ENCODE data around the gene GPX2. TPM values are rescaled to one million over a fixed set of nuclear protein-coding genes. Genes with fewer than 3 reads are reported as not detected.
A peak's percentile ranks its signal among the peaks of the same experiment; 100 is the strongest.

Gene GPX2
- total RNA-seq, 1 experiment from 2014 or later = 4.3 TPM

DNA sequence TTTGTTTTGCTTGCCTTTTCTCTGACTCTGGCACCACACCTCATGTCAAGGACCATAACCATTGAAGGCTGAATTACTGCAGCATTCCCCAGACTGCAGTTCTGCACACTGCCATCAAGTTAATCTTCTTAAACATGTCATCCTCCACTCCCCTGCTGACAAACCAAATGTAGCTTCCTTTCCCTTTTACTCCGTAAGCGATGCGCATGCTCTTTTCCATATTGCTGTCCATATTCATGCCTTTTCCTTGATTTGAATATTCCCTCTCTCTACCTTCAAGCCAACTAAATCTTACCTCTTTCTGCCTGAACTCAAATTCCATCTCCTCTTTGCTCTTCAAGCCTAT, 13.6 kb downstream of the GPX2 start:
- Histone ChIP-seq H3K79me2 (ENCODE audit: low read length) (no peaks in the 10 kb centered on the region), H4K20me1 (ENCODE audit: low read length) (no peaks in the 10 kb centered on the region), H2AFZ (ENCODE audit: low read length) (no peak overlapping the region), H3K36me3 (ENCODE audit: low read depth, low read length) (peaks cover 54% of the 10 kb centered on the region), H3K9ac (ENCODE audit: low read length) (no peak overlapping the region), H3F3A (ENCODE audit: low read length, unreplicated experiment) (no peaks in the 10 kb centered on the region), H3K4me2 (ENCODE audit: low read length) (no peak overlapping the region), H3K9me3 (ENCODE audit: low read length) (no peaks in the 10 kb centered on the region), H3K4me3 (ENCODE audit: low read length) (no peak overlapping the region), H3K27me3 (ENCODE audit: low read length) (no peaks in the 10 kb centered on the region), H3K27ac (ENCODE audit: low read length) (no peak overlapping the region), H3K9me2 (replicated peaks; ENCODE audit: low read length) (no peaks in the 10 kb centered on the region), H3K4me1 (ENCODE audit: insufficient read depth, low read length) (no peaks in the 10 kb centered on the region)
- no peak for DNase-seq
- ChIA-PET CTCF (no interaction called here), POLR2A (ENCODE audit: unreplicated experiment) (no interaction called here)
- no TSS peak for BruUV-seq (replicated peaks)
- no peak for ATAC-seq
- intact Hi-C loops (cut with micrococcal nuclease) = no loop called here
- no peak for TF ChIP-seq EZH2phosphoT487 (IDR thresholded peaks at IDR 0.05; ENCODE audit: borderline replicate concordance, low read length)
- TF ChIP-seq EZH2 (IDR thresholded peaks at IDR 0.05; ENCODE audit: low read length, unreplicated experiment) = no peak
- TF ChIP-seq, protein P1, sequence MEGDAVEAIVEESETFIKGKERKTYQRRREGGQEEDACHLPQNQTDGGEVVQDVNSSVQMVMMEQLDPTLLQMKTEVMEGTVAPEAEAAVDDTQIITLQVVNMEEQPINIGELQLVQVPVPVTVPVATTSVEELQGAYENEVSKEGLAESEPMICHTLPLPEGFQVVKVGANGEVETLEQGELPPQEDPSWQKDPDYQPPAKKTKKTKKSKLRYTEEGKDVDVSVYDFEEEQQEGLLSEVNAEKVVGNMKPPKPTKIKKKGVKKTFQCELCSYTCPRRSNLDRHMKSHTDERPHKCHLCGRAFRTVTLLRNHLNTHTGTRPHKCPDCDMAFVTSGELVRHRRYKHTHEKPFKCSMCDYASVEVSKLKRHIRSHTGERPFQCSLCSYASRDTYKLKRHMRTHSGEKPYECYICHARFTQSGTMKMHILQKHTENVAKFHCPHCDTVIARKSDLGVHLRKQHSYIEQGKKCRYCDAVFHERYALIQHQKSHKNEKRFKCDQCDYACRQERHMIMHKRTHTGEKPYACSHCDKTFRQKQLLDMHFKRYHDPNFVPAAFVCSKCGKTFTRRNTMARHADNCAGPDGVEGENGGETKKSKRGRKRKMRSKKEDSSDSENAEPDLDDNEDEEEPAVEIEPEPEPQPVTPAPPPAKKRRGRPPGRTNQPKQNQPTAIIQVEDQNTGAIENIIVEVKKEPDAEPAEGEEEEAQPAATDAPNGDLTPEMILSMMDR (conservative IDR thresholded peaks at IDR 0.05; ENCODE audit: low read depth, low read length) = no peak

DNA sequence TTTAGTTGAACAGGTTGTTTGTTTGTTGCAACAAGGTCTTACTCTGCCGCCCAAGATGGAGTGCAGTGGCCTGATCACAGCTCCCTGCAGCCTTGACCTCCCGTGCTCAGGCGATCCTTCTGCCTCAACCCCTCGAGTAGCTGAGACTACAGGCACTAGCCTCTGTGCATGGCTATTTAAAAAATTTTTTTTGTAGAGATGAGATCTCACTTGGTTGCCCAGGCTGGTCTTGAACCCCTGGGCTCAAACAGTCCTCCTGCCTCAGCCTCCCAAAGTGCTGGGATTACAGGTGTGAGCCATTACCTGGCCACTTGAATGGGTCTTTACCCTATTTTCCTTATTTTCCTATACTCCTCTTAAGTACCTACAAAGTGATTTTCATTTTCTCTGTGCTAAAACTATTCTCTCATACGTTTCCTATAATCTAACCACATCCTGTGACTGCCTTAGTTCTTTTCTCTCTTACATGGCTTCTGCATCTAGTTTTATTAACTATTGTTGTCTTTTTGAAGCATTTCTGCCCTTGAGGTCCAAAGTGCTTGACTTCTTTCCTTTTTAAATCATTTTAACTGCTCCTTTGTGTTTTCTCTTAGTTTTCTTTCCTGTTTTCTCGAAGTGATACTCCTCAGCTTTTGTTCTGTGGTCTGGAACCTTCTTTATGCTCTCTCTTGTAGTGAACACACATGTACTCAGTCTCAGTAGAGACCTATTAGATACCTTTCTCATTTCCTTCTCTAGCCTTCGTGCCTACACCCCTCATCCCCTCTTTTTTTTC, 14.1 kb downstream of the GPX2 start:
- Histone ChIP-seq H3K27ac (ENCODE audit: low read length) (no peak overlapping the region), H3F3A (ENCODE audit: low read length, unreplicated experiment) (no peaks in the 10 kb centered on the region), H3K27me3 (ENCODE audit: low read length) (no peaks in the 10 kb centered on the region), H4K20me1 (ENCODE audit: low read length) (no peaks in the 10 kb centered on the region), H3K4me2 (ENCODE audit: low read length) (no peak overlapping the region), H3K36me3 (ENCODE audit: low read depth, low read length) (peaks cover 56% of the 10 kb centered on the region), H3K79me2 (ENCODE audit: low read length) (no peaks in the 10 kb centered on the region), H3K4me1 (ENCODE audit: insufficient read depth, low read length) (no peaks in the 10 kb centered on the region), H3K9me3 (ENCODE audit: low read length) (no peaks in the 10 kb centered on the region), H3K9me2 (replicated peaks; ENCODE audit: low read length) (no peaks in the 10 kb centered on the region), H2AFZ (ENCODE audit: low read length) (no peak overlapping the region), H3K4me3 (ENCODE audit: low read length) (no peak overlapping the region), H3K9ac (ENCODE audit: low read length) (no peak overlapping the region)
- intact Hi-C loops (cut with micrococcal nuclease) = no loop called here
- no TSS peak for BruUV-seq (replicated peaks)
- ChIA-PET CTCF (no interaction called here), POLR2A (ENCODE audit: unreplicated experiment) (no interaction called here)
- TF ChIP-seq, protein P1 (conservative IDR thresholded peaks at IDR 0.05; ENCODE audit: low read depth, low read length) = no peak
- no peak for TF ChIP-seq EZH2 (IDR thresholded peaks at IDR 0.05; ENCODE audit: low read length, unreplicated experiment)
- TF ChIP-seq EZH2phosphoT487 (IDR thresholded peaks at IDR 0.05; ENCODE audit: borderline replicate concordance, low read length) = no peak
- DNase-seq (no peak), ATAC-seq (no peak)

- ATAC-seq (no peak), DNase-seq (no peak)
- TSS peak; percentile 3 for BruUV-seq (replicated peaks)
- Histone ChIP-seq H2AFZ (ENCODE audit: low read length) (no peak overlapping the region), H3K4me1 (ENCODE audit: insufficient read depth, low read length) (no peaks in the 10 kb centered on the region), H4K20me1 (ENCODE audit: low read length) (no peaks in the 10 kb centered on the region), H3K4me2 (ENCODE audit: low read length) (no peak overlapping the region), H3K27me3 (ENCODE audit: low read length) (no peaks in the 10 kb centered on the region), H3K9me2 (replicated peaks; ENCODE audit: low read length) (no peaks in the 10 kb centered on the region), H3K79me2 (ENCODE audit: low read length) (peaks cover 4% of the 10 kb centered on the region; the same call in 1 of the 2 replicates), H3F3A (ENCODE audit: low read length, unreplicated experiment) (no peaks in the 10 kb centered on the region), H3K27ac (ENCODE audit: low read length) (no peak overlapping the region), H3K36me3 (ENCODE audit: low read depth, low read length) (peaks cover 45% of the 10 kb centered on the region), H3K4me3 (ENCODE audit: low read length) (no peak overlapping the region), H3K9me3 (ENCODE audit: low read length) (no peaks in the 10 kb centered on the region), H3K9ac (ENCODE audit: low read length) (no peak overlapping the region)
- ChIA-PET POLR2A (ENCODE audit: unreplicated experiment) (interaction anchor here (0.7 kb wide), 1 partner anchor 415 kb away, joined by 16 read pairs; no protein-coding TSS in a partner anchor), CTCF (interaction anchor here (0.6 kb wide), 2 partner anchors 59 to 93 kb away, joined by 3 to 4 read pairs; no protein-coding TSS in a partner anchor)
- intact Hi-C loops (cut with micrococcal nuclease) = no loop called here
- TF ChIP-seq EZH2 (IDR thresholded peaks at IDR 0.05; ENCODE audit: low read length, unreplicated experiment) (no peak), EZH2phosphoT487 (IDR thresholded peaks at IDR 0.05; ENCODE audit: borderline replicate concordance, low read length) (no peak)
- TF ChIP-seq, protein P1 (conservative IDR thresholded peaks at IDR 0.05; ENCODE audit: low read depth, low read length) = no peak
Measured at GRCh38 chr14:64927031-64927430, 15.5 kb downstream of the GPX2 start.

All from PC-3 (cell line).